GM12874 (cell line): ENCODE data around the gene GRIK3.

Source experiments
- TF ChIP-seq, protein P1 (sequence below): IDR thresholded peaks from 2 replicates; pipeline ENCODE4 v1.5.1; 2011; ENCODE audit warnings: low read depth, mild to moderate bottlenecking, control low read depth, low read length, moderate library complexity; ENCODE audit not compliant: insufficient read depth

GRIK3 gene

DNA sequence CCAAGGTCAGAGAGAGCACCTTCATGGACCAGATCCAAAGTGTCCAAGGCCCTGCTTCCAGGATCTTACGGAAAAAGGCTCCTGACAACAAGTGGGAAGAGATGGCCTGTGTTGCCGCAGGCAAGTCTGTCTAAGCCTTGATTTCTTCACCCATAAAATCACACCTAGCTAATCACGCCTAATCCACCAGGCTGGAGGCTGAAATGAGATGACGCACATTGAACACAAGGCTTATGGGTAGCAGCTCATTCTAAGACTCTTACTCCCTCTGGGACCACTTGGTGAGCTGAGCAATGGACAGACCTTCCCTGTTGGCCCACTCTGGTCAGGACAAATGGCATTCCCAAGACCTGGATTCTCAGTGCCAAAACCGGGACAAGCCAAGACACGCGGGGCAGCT, 38.2 kb downstream of the GRIK3 start:
- TF ChIP-seq, protein P1, sequence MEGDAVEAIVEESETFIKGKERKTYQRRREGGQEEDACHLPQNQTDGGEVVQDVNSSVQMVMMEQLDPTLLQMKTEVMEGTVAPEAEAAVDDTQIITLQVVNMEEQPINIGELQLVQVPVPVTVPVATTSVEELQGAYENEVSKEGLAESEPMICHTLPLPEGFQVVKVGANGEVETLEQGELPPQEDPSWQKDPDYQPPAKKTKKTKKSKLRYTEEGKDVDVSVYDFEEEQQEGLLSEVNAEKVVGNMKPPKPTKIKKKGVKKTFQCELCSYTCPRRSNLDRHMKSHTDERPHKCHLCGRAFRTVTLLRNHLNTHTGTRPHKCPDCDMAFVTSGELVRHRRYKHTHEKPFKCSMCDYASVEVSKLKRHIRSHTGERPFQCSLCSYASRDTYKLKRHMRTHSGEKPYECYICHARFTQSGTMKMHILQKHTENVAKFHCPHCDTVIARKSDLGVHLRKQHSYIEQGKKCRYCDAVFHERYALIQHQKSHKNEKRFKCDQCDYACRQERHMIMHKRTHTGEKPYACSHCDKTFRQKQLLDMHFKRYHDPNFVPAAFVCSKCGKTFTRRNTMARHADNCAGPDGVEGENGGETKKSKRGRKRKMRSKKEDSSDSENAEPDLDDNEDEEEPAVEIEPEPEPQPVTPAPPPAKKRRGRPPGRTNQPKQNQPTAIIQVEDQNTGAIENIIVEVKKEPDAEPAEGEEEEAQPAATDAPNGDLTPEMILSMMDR: no peak

DNA sequence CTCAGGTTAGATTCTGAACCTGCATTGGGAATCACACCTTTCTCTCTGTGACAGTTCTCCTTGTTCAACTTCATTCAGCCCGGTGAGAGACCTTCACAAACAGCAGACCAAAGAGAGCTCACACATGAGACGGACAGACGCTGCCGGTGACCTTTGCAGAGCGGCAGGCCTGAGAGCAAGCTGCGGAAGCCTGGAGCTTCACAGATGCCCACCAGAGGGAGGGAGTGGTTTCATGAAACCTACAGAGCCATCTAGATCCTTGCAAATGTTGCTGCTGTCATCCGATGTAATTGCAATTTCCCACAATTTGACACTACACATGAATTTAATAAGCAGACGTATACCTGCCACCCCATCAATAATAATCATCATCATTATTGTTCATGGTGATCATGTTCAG, 39.4 kb downstream of the GRIK3 start:
- TF ChIP-seq, protein P1: no peak

DNA sequence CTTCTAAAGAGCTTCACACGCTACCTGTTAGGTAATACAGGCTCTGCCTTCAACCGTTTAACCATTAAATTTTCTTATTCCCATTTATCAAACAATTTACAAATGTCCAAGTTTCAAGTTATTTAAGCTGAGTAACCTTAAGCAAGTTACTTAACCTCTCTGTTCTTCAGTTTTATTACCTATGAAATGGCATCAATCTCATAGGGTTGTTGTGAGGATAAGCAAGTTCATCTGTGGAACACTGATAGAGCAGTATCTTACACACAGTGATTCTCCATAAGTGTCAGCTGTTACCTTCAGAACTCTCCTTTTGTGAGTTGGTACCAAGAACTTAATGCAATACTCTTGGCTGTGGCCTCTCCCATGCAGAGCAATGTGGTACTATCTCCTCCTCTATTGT, 40.0 kb downstream of the GRIK3 start:
- TF ChIP-seq, protein P1: no peak

DNA sequence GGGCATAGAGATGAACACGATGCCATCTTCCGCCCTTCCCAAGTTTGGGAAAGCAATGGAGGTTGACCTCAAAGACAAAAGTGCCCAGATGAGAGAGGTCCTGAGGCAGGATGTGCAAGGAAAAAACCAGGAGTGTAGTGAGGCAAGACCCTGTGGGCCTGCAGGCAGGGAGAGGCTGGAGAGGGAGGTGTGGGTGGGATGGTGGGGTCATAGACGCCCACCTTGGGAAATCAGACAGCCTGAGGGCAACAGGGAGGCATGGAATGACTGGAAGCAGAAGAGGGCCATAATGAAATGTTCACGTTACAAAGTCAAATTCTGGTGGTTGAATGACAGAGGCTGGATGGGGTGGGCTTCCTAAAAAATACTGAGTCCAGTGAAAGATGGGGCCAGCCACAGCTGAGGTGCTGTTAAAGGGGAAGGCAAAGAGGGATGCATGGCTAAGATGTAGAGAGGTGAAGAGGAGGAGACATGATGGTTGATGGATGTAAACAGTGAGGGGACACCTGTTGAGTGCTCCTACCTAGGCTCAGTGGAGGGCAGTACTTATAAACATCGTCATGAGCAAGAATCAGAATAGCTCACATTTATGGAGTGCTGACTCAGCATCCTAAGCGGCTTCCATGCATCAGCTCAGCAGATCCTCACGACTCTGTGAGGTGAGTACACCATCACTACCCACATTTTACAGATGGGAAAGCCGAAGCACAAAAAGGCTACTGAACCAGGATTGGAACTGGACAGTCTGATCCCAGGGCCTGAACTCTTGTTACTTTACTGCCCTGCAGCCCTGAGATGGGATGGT, 42.0 kb downstream of the GRIK3 start:
- TF ChIP-seq, protein P1: no peak

DNA sequence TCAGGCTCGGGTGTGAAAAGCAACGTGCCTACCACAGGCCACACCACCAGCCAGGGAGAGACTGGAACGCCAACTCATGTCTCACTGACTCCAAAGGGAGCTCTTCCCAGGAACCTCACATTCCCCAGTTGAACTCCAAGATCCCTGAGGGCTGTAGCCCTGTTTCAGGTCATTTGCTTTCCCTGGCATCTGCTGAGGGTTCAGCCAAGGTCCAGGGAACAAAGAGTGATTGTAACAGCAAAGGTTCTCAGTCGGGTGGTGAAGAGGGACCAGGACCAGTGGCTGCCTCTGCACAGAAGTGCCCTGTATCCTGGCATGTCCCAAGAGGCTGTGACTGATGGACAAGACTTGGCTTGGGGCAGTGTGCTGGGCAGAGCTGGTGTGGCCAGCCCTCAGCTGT, 42.8 kb downstream of the GRIK3 start:
- TF ChIP-seq, protein P1: no peak

DNA sequence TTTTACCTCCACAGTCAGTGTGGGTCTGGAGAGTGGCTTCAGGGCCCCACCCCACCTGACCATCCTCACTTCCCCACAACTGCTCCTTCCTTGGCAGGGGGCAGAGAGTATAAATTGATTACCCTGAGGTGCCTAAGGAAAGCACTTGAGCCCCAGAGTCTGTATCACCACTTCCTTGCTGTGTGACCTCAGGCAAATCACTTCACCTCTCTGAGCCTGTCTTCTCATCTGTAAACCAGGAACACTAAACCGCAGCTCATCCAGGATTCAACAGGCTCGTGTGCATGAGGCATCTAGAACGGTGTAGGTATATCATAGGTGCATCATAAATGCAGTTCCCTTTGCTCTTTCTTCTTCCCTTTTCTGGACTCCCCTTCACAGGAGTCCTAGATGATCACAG, 43.4 kb downstream of the GRIK3 start:
- TF ChIP-seq, protein P1: no peak

DNA sequence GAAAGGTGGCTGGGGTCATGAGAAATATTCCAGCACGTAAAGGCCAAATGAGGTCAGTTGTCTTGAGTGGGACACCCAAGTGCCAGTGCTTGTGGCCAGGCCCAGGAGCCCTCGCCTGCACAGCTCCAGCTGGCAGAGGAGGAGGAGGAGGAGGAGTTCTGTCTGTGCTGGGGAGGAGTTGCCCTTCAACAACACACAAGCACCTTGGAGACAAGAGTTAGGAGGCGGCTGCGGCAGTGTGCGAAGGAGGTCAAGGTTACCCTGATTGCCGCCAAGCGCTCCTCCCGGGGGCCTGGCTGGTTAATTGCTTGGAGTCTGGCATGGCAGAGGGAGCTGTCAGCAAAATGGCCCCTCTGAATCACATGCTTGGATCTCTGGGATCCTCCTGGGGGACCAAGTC, 45.1 kb downstream of the GRIK3 start:
- TF ChIP-seq, protein P1: no peak
